Amniotic epithelial cell (primary cell): ENCODE measurements around the gene SBF1.

Source experiments
- DNase-seq: peaks from one replicate; pipeline ENCODE4 v3.0.0-alpha.2; 2010; ENCODE audit warnings: low read depth

SBF1 gene

DNA sequence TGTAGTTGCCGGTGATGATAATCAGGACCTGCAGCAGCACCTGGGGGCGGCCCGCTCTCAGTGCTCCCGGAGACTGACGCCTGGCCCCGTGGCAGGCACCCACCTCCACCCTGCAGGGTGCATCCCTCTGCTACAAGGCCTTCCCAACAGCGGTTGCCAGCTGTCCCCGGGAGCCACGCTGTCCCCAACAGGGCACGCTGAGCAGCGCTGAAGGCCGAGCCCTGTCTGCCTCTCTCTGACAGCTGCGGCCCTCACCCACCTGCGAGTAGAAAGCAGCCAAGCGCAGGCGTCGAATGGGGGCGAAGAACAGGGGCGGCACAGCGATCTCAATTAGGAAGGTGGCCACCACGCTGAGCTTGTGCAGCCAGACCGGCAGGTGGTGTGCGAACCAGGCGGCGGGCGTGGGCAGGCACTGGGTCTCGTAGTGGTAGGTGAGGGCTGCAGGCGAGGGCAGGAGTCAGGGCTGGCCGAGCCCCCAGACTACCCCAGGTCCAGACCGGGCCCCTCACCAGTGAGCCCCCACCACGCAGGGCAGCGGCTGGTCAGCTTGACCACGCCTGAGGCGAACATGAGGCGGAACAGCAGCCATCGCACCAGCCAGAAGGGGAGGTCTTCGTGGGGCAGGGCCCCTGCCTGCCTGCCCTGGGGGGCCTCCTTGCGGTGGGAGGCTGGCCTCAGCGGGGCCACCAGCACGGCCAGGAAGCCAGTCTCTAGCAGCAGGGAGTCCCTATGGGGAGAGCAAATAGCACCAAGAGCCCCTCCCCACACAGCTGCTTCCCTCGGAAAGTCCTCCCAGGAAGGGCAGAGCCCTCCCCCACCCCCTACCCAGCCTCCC is 31.2 kb upstream of the SBF1 start:
- no peak for DNase-seq

DNA sequence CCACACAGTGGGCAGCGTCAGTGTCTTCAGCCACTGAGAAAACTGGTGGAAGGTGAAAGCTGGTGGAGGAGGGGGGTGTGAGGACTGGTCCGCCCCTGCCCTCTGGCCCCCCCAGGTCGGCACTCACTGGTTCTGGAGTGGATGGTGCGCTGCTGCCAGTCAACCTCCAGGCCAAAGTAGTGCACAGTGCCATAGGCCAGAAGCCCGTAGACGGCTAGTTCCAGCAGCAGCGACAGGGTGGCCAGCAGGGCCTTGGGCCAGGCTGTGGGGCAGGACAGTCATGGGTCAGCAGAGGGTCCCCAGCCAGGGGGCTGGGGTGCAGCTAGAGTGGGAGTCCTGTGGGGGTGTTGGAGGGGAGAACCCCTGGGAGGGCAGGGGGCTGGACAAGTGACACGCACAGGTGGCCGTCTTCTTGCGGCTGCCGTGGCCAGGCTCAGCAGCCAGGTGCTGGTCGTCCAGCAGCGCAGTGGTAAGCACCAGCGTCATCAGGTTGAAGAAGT is 30.5 kb upstream of the SBF1 start:
- DNase-seq = no peak

DNA sequence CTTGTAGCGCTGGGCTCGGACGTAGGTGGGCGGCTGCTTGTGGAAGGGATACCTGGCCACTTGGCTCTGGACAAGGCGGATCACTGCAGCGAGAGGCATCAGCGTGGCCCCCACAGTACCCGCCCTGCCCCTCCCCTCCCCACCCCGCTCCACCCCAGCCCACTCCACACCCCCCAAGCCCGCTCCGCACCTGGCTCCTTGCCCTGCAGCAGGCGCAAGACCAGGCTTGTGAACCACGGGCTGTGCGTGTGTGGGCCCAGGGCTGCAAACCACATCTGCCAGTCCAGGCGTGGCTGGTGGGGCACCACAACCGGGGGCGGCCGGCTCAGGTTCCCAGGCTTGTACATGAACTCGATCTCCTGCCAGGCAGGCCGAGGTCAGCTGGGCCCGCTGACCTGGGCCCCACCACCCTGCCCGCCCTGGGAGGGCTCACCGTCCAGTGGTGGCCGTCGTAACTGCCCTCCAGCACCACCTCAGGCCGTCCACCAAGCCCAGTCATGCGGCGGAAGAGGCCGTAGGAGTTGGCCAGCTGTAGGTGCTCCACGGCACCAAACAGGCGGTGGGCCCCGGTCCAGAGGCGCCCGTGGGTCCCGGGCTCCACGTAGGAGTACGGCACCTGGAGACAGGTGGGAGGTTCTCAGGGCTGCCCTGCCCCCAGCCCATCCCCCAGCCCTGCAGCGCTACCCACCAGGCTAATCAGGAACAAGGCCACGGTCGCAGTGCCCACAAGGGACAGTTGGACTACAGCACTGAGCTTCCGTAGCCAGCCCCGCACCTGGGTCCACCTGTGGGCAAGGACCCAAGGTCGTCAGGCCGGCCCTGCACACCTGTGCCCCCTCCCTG is 29.8 kb upstream of the SBF1 start:
- DNase-seq = no peak

DNA sequence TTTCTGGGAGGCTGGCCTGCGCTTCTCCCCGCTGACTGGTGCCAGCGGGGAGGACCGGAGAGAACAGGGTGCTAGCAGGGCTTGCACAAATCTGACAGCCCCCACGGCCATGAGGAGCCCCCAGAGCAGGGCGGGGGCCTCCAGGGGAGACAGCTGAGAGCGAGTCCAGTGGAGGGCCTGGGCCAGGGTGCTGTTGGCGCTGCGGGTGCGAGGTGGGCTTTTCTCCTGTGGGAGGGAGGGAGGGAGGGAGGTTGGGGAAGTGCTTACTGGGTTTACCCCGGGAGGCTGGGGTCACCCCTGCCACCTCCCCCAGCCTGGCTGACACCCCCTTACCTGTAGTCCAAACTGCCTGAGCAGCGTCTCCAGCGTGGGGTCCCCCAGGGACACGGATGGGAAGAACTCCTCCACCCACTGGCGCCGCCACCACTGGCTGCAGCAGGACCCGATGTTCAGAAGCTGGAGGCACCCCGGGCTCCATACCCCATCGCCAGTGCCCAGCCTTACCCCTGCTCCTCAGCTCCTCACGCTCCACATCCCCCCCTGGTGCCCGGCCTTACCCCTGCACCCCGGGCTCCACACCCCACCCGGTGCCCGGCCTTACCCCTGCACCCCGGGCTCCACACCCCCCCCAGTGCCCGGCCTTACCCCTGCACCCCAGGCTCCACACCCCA is 28.8 kb upstream of the SBF1 start:
- DNase-seq = no peak

DNA sequence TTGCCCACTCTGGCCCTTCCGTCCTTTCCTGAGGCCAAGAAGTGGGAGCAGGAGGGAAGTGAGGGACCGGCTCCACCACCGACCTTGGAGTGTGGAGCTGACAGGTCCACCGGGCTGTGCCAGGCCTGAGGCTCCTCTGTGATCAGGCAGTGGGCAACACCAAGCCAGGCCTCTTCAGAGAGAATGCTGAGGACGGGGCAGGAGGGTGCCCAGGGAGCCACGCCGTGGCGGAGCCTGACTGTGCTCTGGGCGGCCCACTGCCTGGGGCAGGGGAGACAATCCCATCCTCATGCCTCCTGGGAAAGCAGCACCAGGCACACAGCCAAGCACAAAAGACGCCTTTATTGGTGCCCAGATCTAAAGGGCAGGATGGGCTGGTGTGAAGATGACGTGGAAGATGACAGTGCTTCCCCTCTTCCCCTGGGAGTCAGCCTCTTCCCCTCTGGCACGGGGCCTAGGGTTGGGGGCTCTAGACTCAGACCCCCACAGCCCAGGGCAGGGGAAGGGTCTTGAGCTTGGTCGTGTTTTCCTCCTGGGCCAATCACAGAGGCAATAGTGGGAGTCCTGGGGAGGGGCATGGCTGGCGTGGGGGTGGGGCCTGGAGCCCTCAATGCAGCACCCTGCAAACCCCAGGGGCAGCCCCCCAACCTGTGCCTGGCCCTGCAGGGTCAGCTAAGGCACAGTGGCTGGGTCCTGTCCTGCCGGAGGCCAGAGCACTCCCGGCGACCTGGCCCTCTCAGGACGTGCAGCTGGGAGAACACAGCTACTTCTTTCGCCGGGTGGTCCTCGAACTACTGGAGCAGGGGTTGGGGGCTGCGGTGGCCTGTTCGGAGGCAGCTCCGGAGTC is 28.0 kb upstream of the SBF1 start:
- DNase-seq = no peak

DNA sequence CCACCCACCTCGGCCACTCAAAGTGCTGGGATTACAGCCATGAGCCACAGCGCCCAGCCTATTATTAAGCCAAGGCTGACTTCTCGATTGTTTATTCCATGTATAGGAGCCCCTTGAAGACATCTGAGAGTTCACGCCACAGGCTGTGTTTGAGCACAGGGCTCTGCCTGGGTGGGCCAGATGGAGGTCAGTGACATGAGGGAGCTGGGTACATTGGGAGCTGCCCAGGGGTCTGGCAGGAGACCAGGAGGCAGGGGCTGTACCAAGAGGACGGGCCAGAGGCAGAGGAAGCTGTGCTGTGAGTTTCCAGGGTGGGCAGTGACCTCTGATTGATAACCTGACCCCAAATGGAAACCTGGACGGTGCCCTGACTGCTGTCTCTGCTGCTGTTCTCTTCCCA is 27.3 kb upstream of the SBF1 start:
- no peak for DNase-seq

DNA sequence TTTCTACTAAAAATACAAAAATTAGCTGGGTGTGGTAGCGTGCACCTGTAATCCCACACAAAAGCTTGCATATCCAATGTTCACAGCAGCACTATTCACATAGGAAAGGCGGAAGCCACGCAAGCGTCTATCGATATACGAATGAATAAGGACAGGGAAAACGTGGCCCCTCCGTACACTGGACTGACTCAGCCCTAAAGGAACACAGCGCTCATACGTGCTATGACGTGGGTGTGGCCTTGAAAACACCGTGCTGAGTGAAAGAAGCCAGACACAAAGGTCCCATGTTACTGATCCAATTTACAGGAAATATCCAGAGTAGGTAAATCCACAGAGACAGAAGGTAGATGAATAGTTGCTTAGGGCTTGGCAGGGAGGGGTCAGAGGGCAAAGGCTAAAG is 25.6 kb upstream of the SBF1 start:
- peak; percentile 19 for DNase-seq

DNA sequence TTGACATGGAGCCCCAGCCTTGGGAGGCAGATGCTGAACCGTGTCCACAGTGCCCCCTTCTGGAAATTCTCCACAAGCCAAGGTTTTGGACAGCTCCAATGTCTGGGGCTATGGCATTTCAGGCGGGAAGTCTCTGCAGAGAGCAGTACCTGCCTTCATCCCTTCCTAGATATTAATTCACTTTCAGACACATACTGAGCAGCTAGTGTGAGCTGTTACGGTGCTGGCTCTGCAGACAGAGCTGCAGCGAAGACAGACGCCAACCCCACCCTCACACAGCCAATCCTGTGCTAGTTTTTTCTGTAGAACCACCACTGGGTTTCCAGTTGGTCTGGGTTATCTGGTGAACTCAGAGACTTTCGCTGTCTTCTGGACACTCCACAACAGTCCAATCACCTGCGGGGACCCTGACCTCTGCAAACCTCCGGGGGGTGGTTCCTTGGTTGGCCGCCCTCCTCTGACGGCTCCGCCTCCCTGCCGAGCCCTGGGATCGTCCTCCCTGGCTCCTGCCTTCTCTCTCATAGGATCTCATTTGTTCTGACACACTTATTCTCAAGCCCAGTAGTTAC is 23.6 kb upstream of the SBF1 start:
- peak; percentile 50 for DNase-seq

DNA sequence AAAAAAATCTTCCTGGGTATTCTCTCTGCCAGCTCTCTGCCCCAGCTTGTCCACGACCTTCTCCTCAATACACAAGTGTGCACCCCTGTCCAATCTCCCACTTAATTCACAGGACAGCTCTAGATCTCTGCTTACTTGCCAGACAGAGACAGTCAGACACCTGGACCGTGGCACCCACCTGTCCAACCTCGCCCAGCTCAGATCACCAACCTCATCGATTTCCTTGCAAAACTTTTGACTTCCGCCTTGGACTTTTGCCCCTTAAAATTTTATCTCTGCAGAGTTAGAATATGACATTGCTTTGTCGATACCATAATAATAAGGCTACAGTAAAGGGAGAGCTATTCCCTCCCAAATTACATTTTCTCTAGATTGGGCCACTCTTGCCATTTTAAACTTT is 22.3 kb upstream of the SBF1 start:
- no peak for DNase-seq

DNA sequence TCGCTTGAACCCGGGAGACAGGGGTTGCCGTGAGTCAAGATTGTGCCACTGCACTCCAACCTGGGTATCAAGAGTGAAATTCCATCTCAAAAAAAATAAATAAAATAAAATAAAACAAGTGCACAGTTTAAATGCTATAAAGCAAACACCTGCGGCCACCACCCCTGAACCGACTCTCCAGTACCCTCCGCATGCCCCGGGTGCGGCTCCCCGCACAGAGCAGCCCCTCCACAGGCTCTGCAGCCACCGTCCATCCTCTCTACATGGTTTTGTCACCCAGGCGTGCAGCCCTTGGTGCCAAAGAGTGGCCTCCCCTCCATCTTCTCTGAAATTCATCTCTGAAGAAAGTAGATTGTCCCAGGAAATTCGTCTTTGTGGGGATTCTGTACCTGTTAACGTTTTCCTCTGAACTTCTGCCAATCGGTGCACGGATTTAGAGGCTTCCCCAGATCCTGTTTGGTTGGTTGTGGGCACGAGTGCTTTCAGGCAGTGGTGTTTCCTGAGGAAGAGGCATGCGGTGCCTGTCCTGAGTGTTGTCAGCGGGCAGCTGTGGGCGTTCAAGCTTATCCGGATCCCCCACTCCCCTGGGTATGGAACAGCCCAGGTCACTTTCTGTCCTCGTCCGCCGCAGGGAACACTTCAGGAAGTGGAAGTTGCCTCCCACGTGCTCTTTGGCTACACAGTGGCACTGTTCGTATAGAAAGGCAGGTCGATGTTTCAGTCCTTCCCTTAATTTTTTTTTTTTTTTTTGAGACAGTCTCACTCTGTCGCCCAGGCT is 15.9 kb upstream of the SBF1 start:
- no peak for DNase-seq

DNA sequence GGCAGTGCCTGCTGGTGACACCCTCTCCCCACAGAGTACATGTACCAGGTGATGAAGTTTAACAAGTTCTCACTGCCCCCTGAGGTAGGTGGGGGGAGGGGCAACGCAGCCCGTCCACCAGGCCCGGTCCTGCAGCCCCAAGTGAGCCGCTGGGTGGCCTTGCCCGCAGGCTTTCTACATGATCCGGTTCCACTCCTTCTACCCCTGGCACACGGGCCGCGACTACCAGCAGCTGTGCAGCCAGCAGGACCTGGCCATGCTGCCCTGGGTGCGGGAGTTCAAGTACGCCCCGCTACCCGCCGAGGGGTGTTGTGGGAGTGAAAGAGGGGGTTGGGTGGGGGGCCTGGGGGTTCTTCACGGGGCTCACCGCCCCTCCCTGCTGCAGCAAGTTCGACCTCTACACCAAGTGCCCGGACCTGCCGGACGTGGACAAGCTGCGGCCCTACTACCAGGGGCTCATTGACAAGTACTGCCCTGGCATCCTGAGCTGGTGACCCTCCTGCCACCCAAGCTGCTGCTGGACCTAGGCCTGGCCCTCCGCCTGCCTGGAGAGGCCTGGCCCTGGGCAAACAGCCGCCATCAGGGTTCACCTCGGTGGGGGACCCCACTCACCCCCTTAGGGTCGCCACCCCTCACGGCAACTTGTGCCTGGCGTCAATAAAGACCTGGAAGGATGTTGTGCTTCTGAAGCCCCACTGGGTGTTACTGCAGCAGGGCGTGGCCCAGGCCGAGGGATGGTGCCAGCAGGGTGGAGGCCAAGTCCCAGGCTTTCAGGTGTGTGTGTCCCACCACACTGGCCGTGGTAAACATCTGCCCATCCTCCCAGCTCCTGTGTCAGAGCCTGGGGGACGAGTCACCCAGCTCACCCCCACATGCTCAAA is 14.8 kb upstream of the SBF1 start:
- no peak for DNase-seq

DNA sequence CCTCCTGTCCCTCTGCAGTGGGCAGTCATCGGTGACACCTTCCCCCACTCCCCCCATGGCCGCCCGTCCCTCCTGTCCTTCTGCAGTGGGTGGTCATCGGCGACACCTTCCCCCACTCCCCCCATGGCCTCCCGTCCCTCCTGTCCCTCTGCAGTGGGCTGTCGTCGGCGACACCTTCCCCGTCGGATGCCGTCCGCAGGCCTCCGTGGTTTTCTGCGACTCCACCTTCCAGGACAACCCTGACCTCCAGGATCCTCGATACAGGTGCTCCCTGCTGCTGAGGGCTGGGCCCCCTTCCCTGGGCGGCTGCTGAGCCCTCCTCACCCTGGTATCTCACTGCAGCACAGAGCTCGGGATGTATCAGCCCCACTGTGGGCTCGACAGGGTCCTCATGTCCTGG is 14.1 kb upstream of the SBF1 start:
- DNase-seq = no peak

DNA sequence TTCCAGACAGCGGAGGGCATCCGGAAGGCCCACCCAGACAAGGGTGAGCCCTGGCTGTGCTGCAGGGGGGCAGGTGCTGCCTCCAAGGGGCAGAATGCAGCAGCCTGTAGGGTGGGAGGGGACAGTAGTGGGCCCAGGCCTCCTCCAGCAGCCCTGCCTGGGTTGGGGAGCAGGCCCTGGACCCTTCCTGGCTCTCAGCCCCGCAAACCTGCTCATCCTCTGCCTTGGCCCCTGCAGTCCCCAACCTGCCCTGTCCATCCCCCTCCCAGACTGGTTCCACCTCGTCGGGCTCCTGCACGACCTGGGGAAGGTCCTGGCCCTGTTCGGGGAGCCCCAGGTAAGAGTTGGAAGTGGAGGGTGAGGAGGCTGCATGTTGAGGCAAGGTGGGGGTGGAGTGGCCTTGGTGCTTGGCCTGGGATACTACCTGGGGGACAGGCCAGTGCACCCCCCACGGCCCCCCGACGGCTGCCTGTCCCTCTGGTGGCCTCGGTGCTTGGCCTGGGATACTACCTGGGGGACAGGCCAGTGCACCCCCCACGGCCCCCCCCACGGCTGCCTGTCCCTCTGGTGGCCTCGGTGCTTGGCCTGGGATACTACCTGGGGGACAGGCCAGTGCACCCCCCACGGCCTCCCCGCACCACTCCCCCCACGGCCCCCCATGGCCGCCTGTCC is 13.3 kb upstream of the SBF1 start:
- no peak for DNase-seq

DNA sequence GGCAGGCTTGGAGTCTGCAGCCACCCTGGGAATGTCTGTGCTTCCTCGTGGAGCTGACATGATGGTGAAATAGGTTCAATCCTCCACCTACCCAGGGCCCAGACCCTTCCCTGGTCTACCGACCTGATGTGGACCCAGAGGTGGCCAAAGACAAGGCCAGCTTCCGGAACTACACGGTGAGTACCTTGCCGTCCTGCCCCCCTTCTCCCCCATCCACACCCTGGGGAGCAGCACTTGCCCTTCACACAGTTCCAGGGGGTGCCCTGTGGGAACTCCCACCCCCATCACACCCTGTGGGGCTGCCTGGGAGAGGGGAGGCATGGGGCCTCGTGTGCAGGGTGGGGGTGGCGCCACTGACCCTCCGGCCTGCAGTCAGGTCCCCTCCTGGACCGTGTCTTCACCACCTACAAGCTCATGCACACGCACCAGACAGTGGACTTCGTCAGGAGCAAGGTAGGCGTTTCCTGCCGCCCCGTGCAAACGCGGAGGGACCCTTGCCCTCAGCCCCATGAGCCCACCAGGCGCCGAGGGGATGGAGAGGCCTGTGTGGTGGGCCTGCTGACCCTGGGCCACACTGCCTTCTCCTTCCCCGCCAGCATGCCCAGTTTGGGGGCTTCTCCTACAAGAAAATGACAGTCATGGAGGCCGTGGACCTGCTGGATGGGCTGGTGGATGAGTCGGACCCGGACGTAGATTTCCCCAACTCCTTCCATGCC is 12.6 kb upstream of the SBF1 start:
- no peak for DNase-seq

DNA sequence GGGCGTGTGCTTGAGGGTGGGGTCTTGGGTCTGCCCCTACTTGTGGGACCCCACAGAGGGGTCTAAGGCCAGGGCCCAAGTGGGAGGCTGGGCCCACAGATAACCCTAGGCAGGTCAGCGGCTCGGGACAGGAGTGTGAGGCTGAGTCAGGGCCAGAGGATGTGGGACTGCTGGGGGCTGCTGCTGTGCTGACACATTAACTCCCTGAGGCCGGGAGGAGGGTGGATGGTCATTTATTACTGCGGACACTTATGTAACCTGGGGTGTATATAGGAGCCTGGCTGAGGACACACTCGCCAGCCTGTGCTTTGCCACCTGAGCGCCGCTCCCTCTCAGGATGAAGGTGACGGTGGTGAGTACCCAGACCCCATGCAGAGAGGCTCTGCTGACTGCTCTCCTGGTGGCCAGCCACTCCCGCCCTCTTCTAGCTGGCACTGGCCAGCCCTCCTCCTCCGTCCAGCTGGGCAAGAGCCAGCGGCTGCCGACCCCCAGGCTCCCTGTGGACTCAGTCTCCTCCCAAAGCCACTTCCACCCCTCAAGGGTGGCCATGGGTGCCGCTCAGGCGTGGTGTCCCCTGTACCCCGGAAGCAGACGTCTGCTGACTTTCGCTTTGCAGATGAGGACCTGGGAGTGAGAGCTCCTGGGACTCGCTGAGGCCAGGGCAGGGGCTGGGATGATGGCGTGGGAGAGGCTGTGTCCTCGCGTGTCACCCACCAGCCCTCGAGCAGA is 11.9 kb upstream of the SBF1 start, which contains the start of gene MIOX:
Gene MIOX (plus strand): TSS at position 299 of the 729 bp plus-strand sequence. CDS start 39 bp downstream, at position 338.
- no peak for DNase-seq

DNA sequence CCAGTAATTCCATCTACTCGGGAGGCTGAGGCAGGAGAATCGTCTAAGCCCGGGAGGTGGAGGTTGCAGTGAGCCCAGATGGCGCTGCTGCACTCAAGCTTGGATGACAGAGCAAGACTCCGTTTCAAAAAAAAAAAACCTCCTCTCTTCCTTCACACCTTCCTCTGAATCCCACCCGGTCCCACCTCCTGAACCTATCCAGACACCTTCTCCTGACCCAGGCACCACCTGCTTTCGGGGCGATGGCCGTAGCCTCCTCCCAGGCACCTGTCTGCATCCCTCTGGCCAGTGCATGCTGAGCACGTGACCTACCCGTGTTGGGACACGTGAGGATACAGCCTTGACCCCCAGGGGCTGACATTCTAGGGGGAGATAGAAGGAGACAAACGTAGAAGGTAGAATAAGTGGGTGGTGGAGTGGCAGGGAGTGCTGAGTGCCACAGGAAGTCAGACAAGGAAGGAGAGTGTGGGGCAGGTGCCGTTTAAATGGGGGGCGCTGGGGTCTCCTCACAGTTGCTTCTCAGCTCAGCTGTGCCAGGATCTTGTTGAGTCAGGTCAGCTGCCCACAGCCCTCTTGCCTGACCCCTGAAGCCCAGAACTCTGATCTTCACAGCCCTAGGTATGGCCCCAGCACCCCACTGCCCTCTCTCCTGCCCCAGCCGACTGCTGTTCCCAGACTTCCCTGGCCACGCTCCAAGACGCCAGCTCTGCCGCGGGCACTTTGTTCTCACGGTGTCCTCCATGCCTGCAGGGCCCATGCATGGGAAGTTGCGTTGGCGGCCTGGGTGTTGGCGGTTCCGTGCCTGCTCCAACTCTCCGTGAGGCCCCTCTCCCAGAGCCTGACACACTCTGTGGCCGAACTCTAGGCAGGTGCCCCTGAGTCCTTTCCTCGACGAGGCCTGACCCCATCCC is 10.6 kb upstream of the SBF1 start:
- no peak for DNase-seq
